Heart left ventricle (tissue), 13 donors: ENCODE results near the gene PCDHA10.

Source experiments
- CTCF ChIP-seq, 12 donors: fragments of 200-600 bp; sonication (generic) in 4 of 12; IDR thresholded peaks; one replicate each; pipeline versions ENCODE4 v1.5.0 to v1.8.0; 2018 to 2022; ENCODE audit warnings: antibody characterized with exemption in 12 of 12, mild to moderate bottlenecking in 5 of 12
- POLR2A ChIP-seq, 2 donors: fragments of 450-650 bp; IDR thresholded peaks; one replicate each; pipeline ENCODE4 v1.6.1; 2017; ENCODE audit warnings: antibody characterized with exemption in 2 of 2, mild to moderate bottlenecking in 2 of 2, moderate library complexity in 2 of 2
- donor health status: ischemic (EF 13 %, LVEDD 7.1; RV severe dilation, severe dysfunction).
- donor health status: DM: no; HTN: yes; CAD: no.
- donor health status: DM: no; HTN: no; CAD: no.
- donor health status: ischemic (EF 25% LVEDD 6.9; RV normal size, moderate dysfunction).
- donor health status: ischemic (EF 25% LVEDD 5.7; RV mildly dilated, moderate dysfunction).
- donor health status: ischemic (EF 35%, LVEDD 5.7; RV mildly dilated, moderate dysfunction).
- donor health status: nonischemic (EF 11% LVEDD 7.7; RV severe dilation, severe dysfunction).
- donor health status: DM: yes; HTN: yes; CAD: no.
- donor health status: PGD.
- donor health status: ischemic (EF 29% LVEDD 5.4; RV normal size, mild dysfunction).
- donor health status: nonischemic (EF 23%, LVEDD 6.1; RV moderate dilation, normal function).

GRCh38 chr5:140916325-140916724 lies 60.6 kb downstream of the PCDHA10 start:
- TF ChIP-seq CTCF (IDR thresholded peaks at IDR 0.05) (no peak), POLR2A (IDR thresholded peaks at IDR 0.05) (no peak)
